ENCODE data around the gene TMEM273. TPM values are rescaled to one million over a fixed set of nuclear protein-coding genes. Genes with fewer than 3 reads are reported as not detected.

TMEM273 gene
- total and polyA plus RNA-seq, 8 donors: 0.91 to 7.5 (median 2.7) TPM

- no peak for TF ChIP-seq CTCF (IDR thresholded peaks at IDR 0.05)
- no peaks in the 10 kb centered on the region for H3K27me3 ChIP-seq
- no peak for DNase-seq
- no peaks in the 10 kb centered on the region for H3K4me1 ChIP-seq
- H3K36me3 ChIP-seq: no peaks in the 10 kb centered on the region
- no peak overlapping the region for H3K27ac ChIP-seq
- 39 to 50% methylated on average over 2 of the region's 2 CpGs for WGBS, 2 donors
- intact Hi-C loops (cut with DNase I): no loop called here
- no peak overlapping the region for H3K4me3 ChIP-seq
- H3K9me3 ChIP-seq: no peaks in the 10 kb centered on the region
- FAIRE-seq: no peak
- ATAC-seq: no peak
Measured at GRCh38 chr10:49218480-49218879, 30.3 kb upstream of the TMEM273 start.

GRCh38 chr10:49217645-49218044, 29.5 kb upstream of the TMEM273 start:
- intact Hi-C loops (cut with DNase I): no loop called here
- Histone ChIP-seq H3K4me1 (no peaks in the 10 kb centered on the region), H3K27me3 (no peaks in the 10 kb centered on the region), H3K36me3 (no peaks in the 10 kb centered on the region), H3K4me3 (no peak overlapping the region), H3K9me3 (no peaks in the 10 kb centered on the region), H3K27ac (no peak overlapping the region)
- 28 to 37% methylated on average over 2 of the region's 2 CpGs for WGBS, 2 donors
- FAIRE-seq (no peak), DNase-seq (no peak), ATAC-seq (no peak)
- no peak for TF ChIP-seq CTCF (IDR thresholded peaks at IDR 0.05)

GRCh38 chr10:49213211-49213610, 25.0 kb upstream of the TMEM273 start:
- Histone ChIP-seq H3K36me3 (no peaks in the 10 kb centered on the region), H3K27me3 (no peaks in the 10 kb centered on the region), H3K9me3 (no peaks in the 10 kb centered on the region), H3K4me1 (no peaks in the 10 kb centered on the region), H3K27ac (no peak overlapping the region), H3K4me3 (no peak overlapping the region)
- intact Hi-C loops (cut with DNase I): no loop called here
- WGBS, 2 donors: 58 to 61% methylated on average over 3 of the region's 3 CpGs
- no peak for TF ChIP-seq CTCF (IDR thresholded peaks at IDR 0.05)
- no peak for FAIRE-seq
- no peak for ATAC-seq
- DNase-seq: no peak

- no peaks in the 10 kb centered on the region for H3K9me3 ChIP-seq
- FAIRE-seq (no peak), ATAC-seq (no peak), DNase-seq (no peak)
- no peaks in the 10 kb centered on the region for H3K27me3 ChIP-seq
- no peaks in the 10 kb centered on the region for H3K4me1 ChIP-seq
- H3K27ac ChIP-seq: no peak overlapping the region
- intact Hi-C loops (cut with DNase I): no loop called here
- H3K4me3 ChIP-seq: no peak overlapping the region
- no peaks in the 10 kb centered on the region for H3K36me3 ChIP-seq
- TF ChIP-seq CTCF (IDR thresholded peaks at IDR 0.05): no peak
- 25 to 26% methylated on average over 1 of the region's 1 CpG for WGBS, 2 donors
Measured at GRCh38 chr10:49212783-49213182, 24.6 kb upstream of the TMEM273 start.

- H3K4me3 ChIP-seq: no peak overlapping the region
- no peaks in the 10 kb centered on the region for H3K9me3 ChIP-seq
- FAIRE-seq (no peak), ATAC-seq (peak in 1 of 4 donors; percentile 24), DNase-seq (no peak)
- H3K36me3 ChIP-seq: no peaks in the 10 kb centered on the region
- no peak for TF ChIP-seq CTCF (IDR thresholded peaks at IDR 0.05)
- no peaks in the 10 kb centered on the region for H3K27me3 ChIP-seq
- WGBS, 2 donors: 82% methylated on average over 1 of the region's 1 CpG
- intact Hi-C loops (cut with DNase I): no loop called here
- no peaks in the 10 kb centered on the region for H3K4me1 ChIP-seq
- H3K27ac ChIP-seq: no peak overlapping the region
Measured at GRCh38 chr10:49212076-49212475, 23.9 kb upstream of the TMEM273 start.

Data from pancreas (tissue), 10 donors.